ENCODE measurements around the gene WDR72. TPM values are rescaled to one million over a fixed set of nuclear protein-coding genes. Genes with fewer than 3 reads are reported as not detected.

The WDR72 gene
- total and polyA plus RNA-seq, 2 of the 8 experiments (the other 6 are each of a cell fraction or from before 2014, with no cell fraction given) = 1.2 to 1.9 TPM

- CTCF ChIA-PET (ENCODE audit: partially characterized antibody) = interaction anchor here (1.2 to 1.4 kb wide), 2 partner anchors 46 to 127 kb away, joined by 3 read pairs; no protein-coding TSS in a partner anchor
- no peak overlapping the region for H3K4ac ChIP-seq (replicated peaks; ENCODE audit: insufficient read length, low read depth, low read length)
Observed at GRCh38 chr15:53658255-53658654, 101.2 kb downstream of the WDR72 start.

More at GRCh38 chr15:53658255-53658654, 101.2 kb downstream of the WDR72 start:
- Histone ChIP-seq H3K23ac (ENCODE audit: insufficient read length) (no peak overlapping the region), H2AFZ (ENCODE audit: low read length) (no peak overlapping the region), H4K8ac (ENCODE audit: extremely low read depth, insufficient read depth, low read length) (no peak overlapping the region), H3K9me3 (ENCODE audit: insufficient read depth in 2 of 2, low read depth in 1 of 2, low read length in 1 of 2) (no peaks in the 10 kb centered on the region), H3K27ac (ENCODE audit: low read depth, low read length) (no peak overlapping the region), H3K4me2 (ENCODE audit: insufficient read depth in 1 of 2, low read depth in 2 of 2, low read length in 2 of 2) (no peak overlapping the region), H4K91ac (replicated peaks; ENCODE audit: insufficient read length, low read length) (no peak overlapping the region), H3K18ac (ENCODE audit: extremely low read depth, low read length) (no peak overlapping the region), H3K9ac (replicated peaks in 1 of 4; ENCODE audit: extremely low read depth in 1 of 4, low read depth in 3 of 4, low read length in 3 of 4) (no peak overlapping the region), H2AK5ac (ENCODE audit: low read depth, low read length) (no peak overlapping the region), H4K20me1 (replicated peaks in 1 of 2; ENCODE audit: control insufficient read depth in 1 of 2, insufficient read depth in 2 of 2, low read length in 2 of 2) (no peaks in the 10 kb centered on the region), H2BK15ac (ENCODE audit: low read length) (no peak overlapping the region), H2BK120ac (replicated peaks; ENCODE audit: low read depth, low read length) (no peak overlapping the region), H2BK20ac (ENCODE audit: low read length) (no peak overlapping the region), H3K4me3 (ENCODE audit: extremely low read depth in 1 of 4, insufficient read depth in 2 of 4, low read depth in 3 of 4, low read length in 4 of 4) (no peak overlapping the region), H3K14ac (ENCODE audit: insufficient read length) (no peak overlapping the region), H2BK5ac (ENCODE audit: low read depth, low read length) (no peak overlapping the region), H4K5ac (ENCODE audit: insufficient read length, low read depth, low read length) (no peak overlapping the region), H3K79me1 (ENCODE audit: low read depth, low read length) (no peaks in the 10 kb centered on the region), H3K27me3 (replicated peaks in 1 of 4; ENCODE audit: control insufficient read depth in 3 of 4, extremely low read depth in 1 of 4, insufficient read depth in 3 of 4, low read length in 3 of 4) (no peaks in the 10 kb centered on the region), H3K79me2 (ENCODE audit: control insufficient read depth in 1 of 2, insufficient read depth in 2 of 2, low read length in 2 of 2) (no peaks in the 10 kb centered on the region), H3K36me3 (ENCODE audit: control insufficient read depth in 2 of 4, insufficient read depth in 4 of 4, low read length in 3 of 4) (no peaks in the 10 kb centered on the region), H3K56ac (replicated peaks; ENCODE audit: insufficient read length, low read depth, low read length) (no peak overlapping the region), H2BK12ac (ENCODE audit: low read depth, low read length) (no peak overlapping the region), H3K4me1 (replicated peaks in 1 of 4; ENCODE audit: control insufficient read depth in 3 of 4, insufficient read depth in 4 of 4, low read length in 3 of 4) (peaks cover 0 to 4% (median 0%) of the 10 kb centered on the region in 4 experiments; a peak in 1 of 7 replicates), H3K23me2 (ENCODE audit: low read depth, low read length) (no peaks in the 10 kb centered on the region)
- DNase-seq (ENCODE audit: low read depth in 1 of 2, low spot score in 2 of 2) (no peak), FAIRE-seq (no peak)
- TF ChIP-seq EGR1 (IDR thresholded peaks at IDR 0.05; ENCODE audit: borderline replicate concordance, low read depth, low read length) (no peak), SUZ12 (IDR thresholded peaks at IDR 0.05; ENCODE audit: low read length) (no peak), TEAD4 (IDR thresholded peaks at IDR 0.05; ENCODE audit: low read depth, low read length) (no peak), RNF2 (IDR thresholded peaks at IDR 0.05; ENCODE audit: borderline replicate concordance, low read depth, low read length, missing control alignments, poor library complexity, severe bottlenecking) (no peak), RBBP5 (IDR thresholded peaks at IDR 0.05; ENCODE audit: borderline replicate concordance, low read depth, low read length) (no peak), SP4 (IDR thresholded peaks at IDR 0.05; ENCODE audit: low read length) (no peak), SRF (IDR thresholded peaks at IDR 0.05; ENCODE audit: low read depth, low read length) (no peak), EP300 (IDR thresholded peaks at IDR 0.05; ENCODE audit: borderline replicate concordance in 1 of 2, low read depth in 2 of 2, low read length in 2 of 2) (no peak), CREB1 (IDR thresholded peaks at IDR 0.05) (no peak), NRF1 (IDR thresholded peaks at IDR 0.05; ENCODE audit: low read depth, low read length) (no peak), ATF3 (IDR thresholded peaks at IDR 0.05; ENCODE audit: insufficient read depth, low read depth, low read length) (no peak), KDM4A (IDR thresholded peaks at IDR 0.05; ENCODE audit: low read depth, low read length, severe bottlenecking) (no peak), TCF12 (IDR thresholded peaks at IDR 0.05; ENCODE audit: low read depth, low read length) (no peak)
- TF ChIP-seq, protein P1, sequence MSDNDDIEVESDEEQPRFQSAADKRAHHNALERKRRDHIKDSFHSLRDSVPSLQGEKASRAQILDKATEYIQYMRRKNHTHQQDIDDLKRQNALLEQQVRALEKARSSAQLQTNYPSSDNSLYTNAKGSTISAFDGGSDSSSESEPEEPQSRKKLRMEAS (IDR thresholded peaks at IDR 0.05) = no peak
- 94% methylated on average over 2 of the region's 2 CpGs; no CpG with 5 or more reads in 1 of the 2 experiments for WGBS, 2 experiments (ENCODE audit: extremely low coverage in 1 of 2, insufficient coverage in 1 of 2, insufficient read length in 1 of 2, insufficient replicate concordance in 2 of 2, low coverage in 1 of 2, low lambda C conversion rate in 2 of 2, missing lambda C conversion rate in 1 of 2)
- POLR2A ChIA-PET (ENCODE audit: partially characterized antibody) = no interaction called here
